AG09309 (cell line): Measurements from ENCODE around the gene CHRM4.
A peak's percentile ranks its signal among the peaks of the same experiment; 100 is the strongest.

Experiments used
- DNase-seq: peaks from one replicate; pipeline ENCODE4 v3.0.0-alpha.2; 2010; ENCODE audit warnings: low read depth
- H3K4me3 ChIP-seq: 2 replicates; pipeline ENCODE4 v1.5.1; 2011; ENCODE audit warnings: mild to moderate bottlenecking, low read depth, low read length, moderate library complexity; ENCODE audit not compliant: control insufficient read depth
- TF ChIP-seq, protein P1 (sequence below): IDR thresholded peaks from 2 replicates; pipeline ENCODE4 v1.5.1; 2011; ENCODE audit warnings: mild to moderate bottlenecking, low read depth, low read length, inconsistent platforms; ENCODE audit not compliant: insufficient read depth, control insufficient read depth; ENCODE audit errors: missing control alignments

The CHRM4 gene

DNA sequence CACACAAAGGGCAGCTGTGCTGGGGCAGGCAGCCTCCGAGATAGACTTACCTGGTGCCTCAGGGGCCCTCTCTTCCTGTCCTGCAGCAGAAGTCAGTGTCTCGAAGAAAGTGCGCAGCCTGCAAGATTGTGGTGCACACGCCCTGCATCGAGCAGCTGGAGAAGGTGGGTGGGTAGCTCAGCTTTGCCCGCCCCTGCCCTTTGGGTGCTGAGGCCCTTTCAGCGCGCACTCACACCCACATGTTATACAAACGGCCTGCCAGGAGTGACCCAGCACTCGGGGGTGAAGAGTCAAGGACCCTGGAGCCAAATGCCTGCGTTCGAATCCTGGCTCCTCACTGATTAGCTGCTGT lies 23.7 kb downstream of the CHRM4 start:
- DNase-seq: no peak
- TF ChIP-seq, protein P1, sequence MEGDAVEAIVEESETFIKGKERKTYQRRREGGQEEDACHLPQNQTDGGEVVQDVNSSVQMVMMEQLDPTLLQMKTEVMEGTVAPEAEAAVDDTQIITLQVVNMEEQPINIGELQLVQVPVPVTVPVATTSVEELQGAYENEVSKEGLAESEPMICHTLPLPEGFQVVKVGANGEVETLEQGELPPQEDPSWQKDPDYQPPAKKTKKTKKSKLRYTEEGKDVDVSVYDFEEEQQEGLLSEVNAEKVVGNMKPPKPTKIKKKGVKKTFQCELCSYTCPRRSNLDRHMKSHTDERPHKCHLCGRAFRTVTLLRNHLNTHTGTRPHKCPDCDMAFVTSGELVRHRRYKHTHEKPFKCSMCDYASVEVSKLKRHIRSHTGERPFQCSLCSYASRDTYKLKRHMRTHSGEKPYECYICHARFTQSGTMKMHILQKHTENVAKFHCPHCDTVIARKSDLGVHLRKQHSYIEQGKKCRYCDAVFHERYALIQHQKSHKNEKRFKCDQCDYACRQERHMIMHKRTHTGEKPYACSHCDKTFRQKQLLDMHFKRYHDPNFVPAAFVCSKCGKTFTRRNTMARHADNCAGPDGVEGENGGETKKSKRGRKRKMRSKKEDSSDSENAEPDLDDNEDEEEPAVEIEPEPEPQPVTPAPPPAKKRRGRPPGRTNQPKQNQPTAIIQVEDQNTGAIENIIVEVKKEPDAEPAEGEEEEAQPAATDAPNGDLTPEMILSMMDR: no peak
- no peak overlapping the region for H3K4me3 ChIP-seq

DNA sequence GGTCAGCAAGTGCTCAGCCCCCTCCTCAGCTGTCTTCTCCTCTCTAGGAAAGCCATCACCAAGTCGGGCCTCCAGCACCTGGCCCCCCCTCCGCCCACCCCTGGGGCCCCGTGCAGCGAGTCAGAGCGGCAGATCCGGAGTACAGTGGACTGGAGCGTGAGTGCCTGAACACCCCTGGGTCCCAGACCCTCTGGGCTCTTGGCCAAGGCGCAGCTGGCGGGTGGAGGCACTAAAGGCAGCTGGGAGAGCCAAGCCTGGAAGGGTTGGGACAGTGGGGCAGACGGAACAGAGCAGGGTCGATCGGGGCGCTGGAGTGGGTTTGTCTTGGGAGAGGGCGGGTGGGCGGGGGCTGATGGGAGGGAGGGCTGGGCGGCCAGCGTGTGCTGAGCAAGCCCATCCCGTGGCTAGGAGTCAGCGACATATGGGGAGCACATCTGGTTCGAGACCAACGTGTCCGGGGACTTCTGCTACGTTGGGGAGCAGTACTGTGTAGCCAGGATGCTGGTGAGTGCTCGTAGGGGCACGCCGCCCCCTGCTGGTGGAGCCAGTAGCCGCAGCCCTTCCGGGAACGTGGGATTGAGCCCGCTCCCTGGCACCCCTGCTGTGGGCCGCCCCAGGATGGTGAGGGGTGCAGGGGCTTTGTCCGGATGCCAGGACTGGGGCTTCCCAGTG lies 24.2 kb downstream of the CHRM4 start:
- DNase-seq: no peak
- H3K4me3 ChIP-seq: no peak overlapping the region
- TF ChIP-seq, protein P1: peak; percentile 88

DNA sequence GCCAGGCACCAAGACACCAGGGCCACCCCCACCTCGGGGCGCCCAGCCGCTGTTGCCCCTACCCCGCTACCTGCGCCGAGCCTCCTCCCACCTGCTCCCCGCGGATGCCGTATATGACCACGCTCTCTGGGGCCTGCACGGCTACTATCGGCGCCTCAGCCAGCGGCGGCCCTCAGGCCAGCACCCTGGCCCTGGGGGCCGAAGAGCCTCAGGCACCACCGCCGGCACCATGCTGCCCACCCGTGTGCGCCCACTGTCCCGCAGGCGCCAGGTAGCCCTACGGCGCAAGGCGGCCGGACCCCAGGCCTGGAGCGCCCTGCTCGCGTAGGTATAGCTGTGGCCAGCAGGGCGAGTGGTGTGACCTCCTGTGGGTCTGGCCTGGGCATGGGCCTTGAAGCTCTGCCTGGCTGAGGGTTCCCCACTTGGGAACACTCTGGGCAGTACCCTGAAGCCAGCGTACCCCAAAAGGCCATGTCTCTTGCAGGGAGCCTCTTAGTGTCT lies 24.9 kb downstream of the CHRM4 start:
- DNase-seq: no peak
- no peak overlapping the region for H3K4me3 ChIP-seq
- TF ChIP-seq, protein P1: no peak

DNA sequence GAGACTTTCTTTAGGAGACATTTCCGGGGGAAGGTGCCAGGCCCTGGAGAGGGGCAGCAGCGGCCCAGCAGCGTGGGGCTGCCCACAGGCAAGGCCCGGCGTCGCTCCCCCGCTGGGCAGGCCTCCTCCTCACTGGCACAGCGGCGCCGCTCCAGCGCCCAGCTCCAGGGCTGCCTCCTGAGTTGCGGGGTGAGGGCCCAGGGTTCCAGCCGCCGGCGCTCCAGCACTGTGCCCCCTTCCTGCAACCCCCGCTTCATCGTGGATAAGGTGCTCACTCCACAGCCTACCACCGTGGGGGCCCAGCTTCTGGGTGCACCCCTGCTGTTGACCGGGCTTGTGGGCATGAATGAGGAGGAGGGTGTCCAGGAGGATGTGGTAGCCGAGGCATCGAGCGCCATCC lies 25.3 kb downstream of the CHRM4 start:
- H3K4me3 ChIP-seq: no peak overlapping the region
- DNase-seq: no peak
- TF ChIP-seq, protein P1: no peak

DNA sequence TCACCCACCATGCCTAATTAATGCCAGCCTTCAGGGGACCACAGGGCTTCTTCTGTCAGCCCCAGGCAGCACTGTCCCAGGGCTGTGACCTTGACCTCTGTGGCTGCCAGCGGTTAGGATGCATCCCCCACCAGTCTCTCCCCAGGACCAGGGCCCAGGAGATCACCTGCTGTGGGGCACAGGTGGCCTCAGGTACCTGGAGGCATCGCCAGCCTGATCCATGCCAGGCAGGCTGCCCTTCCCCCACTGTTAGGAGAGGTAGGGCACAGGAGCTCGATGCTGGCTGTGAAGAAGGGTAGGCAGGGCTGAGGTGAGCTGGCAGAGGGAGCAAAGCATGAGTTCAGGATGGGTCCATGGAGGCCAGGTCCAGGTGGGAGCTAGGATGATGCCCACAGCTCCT lies 26.8 kb downstream of the CHRM4 start:
- TF ChIP-seq, protein P1: no peak
- no peak for DNase-seq
- H3K4me3 ChIP-seq: no peak overlapping the region

DNA sequence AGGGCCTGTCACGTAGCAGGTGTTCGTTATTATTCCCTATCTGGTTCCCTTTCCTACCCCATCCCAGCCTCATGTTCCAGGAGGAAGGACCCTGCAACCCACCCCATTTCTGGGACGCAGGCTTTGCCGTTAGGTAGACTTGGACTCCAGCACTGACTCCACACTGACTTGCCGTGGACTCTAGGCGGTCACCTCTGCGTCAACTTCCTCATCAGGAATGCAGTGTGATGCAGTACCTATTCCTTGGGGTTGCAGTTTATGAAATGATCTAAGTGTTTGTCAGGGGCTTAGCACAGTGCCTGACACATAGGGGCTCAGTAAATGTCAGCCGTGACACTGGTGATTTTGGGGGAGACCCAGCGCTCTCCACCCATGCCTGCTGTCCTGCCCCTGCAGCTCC lies 27.5 kb downstream of the CHRM4 start:
- no peak overlapping the region for H3K4me3 ChIP-seq
- TF ChIP-seq, protein P1: no peak
- DNase-seq: no peak
